ENCODE measurements around the gene CELF2.

Gene CELF2

GRCh38 chr10:11234857-11235531 is 217.3 kb downstream of the CELF2 start:
- H3K4me3 ChIP-seq (ENCODE audit: low read depth, low read length): no peak overlapping the region
- in situ Hi-C loops (cut with HindIII; ENCODE audit: low sequenced_read_pairs): no loop called here
- DNase-seq (ENCODE audit: low read depth): no peak
- no peak for TF ChIP-seq CTCF (IDR thresholded peaks at IDR 0.05; ENCODE audit: low read depth, low read length, missing control alignments)

GRCh38 chr10:11235771-11236170 is 218.1 kb downstream of the CELF2 start:
- H3K4me3 ChIP-seq (ENCODE audit: low read depth, low read length): no peak overlapping the region
- no peak for DNase-seq (ENCODE audit: low read depth)
- in situ Hi-C loops (cut with HindIII; ENCODE audit: low sequenced_read_pairs): no loop called here
- TF ChIP-seq CTCF (IDR thresholded peaks at IDR 0.05; ENCODE audit: low read depth, low read length, missing control alignments): no peak

GRCh38 chr10:11236234-11236633 is 218.6 kb downstream of the CELF2 start:
- in situ Hi-C loops (cut with HindIII; ENCODE audit: low sequenced_read_pairs): no loop called here
- TF ChIP-seq CTCF (IDR thresholded peaks at IDR 0.05; ENCODE audit: low read depth, low read length, missing control alignments): no peak

GRCh38 chr10:11237571-11237970 is 219.9 kb downstream of the CELF2 start:
- in situ Hi-C loops (cut with HindIII; ENCODE audit: low sequenced_read_pairs): no loop called here
- TF ChIP-seq CTCF (IDR thresholded peaks at IDR 0.05; ENCODE audit: low read depth, low read length, missing control alignments): no peak
- H3K4me3 ChIP-seq (ENCODE audit: low read depth, low read length): no peak overlapping the region
- DNase-seq (ENCODE audit: low read depth): no peak

More at GRCh38 chr10:11236234-11236633, 218.6 kb downstream of the CELF2 start:
- H3K4me3 ChIP-seq (ENCODE audit: low read depth, low read length): no peak overlapping the region
- DNase-seq (ENCODE audit: low read depth): no peak

- DNase-seq (ENCODE audit: low read depth): no peak
- in situ Hi-C loops (cut with HindIII; ENCODE audit: low sequenced_read_pairs): no loop called here
- no peak overlapping the region for H3K4me3 ChIP-seq (ENCODE audit: low read depth, low read length)
- no peak for TF ChIP-seq CTCF (IDR thresholded peaks at IDR 0.05; ENCODE audit: low read depth, low read length, missing control alignments)
Measured at GRCh38 chr10:11238893-11239292, 221.2 kb downstream of the CELF2 start.

- H3K4me3 ChIP-seq (ENCODE audit: low read depth, low read length): no peak overlapping the region
- in situ Hi-C loops (cut with HindIII; ENCODE audit: low sequenced_read_pairs): no loop called here
- TF ChIP-seq CTCF (IDR thresholded peaks at IDR 0.05; ENCODE audit: low read depth, low read length, missing control alignments): no peak
- DNase-seq (ENCODE audit: low read depth): no peak
Measured at GRCh38 chr10:11240641-11241040, 223.0 kb downstream of the CELF2 start.
